H1 (cell line): ENCODE results near the gene NFKBIE. TPM values are rescaled to one million over a fixed set of nuclear protein-coding genes. Genes with fewer than 3 reads are reported as not detected.

Experiments used
- ASH2L ChIP-seq: fragments of 200-600, 300-600 bp; sonication (generic); IDR thresholded peaks from one replicate; pipeline ENCODE4 v1.7.1; 2017; ENCODE audit warnings: low read length
- ATF3 ChIP-seq: IDR thresholded peaks from 2 replicates; pipeline ENCODE4 v1.6.1; 2011; ENCODE audit warnings: low read depth, mild to moderate bottlenecking, low read length; ENCODE audit not compliant: insufficient read depth
- BCL11A ChIP-seq, 2 experiments: IDR thresholded peaks; one replicate each; pipeline ENCODE4 v1.6.1; 2011; ENCODE audit warnings: low read depth in 2 of 2, low read length in 2 of 2, mild to moderate bottlenecking in 2 of 2
- CEBPB ChIP-seq: IDR thresholded peaks from 2 replicates; pipeline ENCODE4 v1.6.1; 2012; ENCODE audit warnings: low read depth, low read length
- CHD2 ChIP-seq: IDR thresholded peaks from 2 replicates; pipeline ENCODE4 v1.6.1; 2012; ENCODE audit warnings: low read length, improper control_type of control experiment
- EP300 ChIP-seq, 2 experiments: IDR thresholded peaks; 1 replicate in 1 of 2; 2 replicates in 1 of 2; pipeline ENCODE4 v1.6.1; 2011 to 2012; ENCODE audit warnings: low read depth in 2 of 2, low read length in 2 of 2, mild to moderate bottlenecking in 2 of 2, borderline replicate concordance in 1 of 2, inconsistent platforms in 1 of 2, moderate library complexity in 1 of 2
- HDAC2 ChIP-seq, 2 experiments: fragments of 300-600 bp in 1 of 2; sonication (generic) in 1 of 2; IDR thresholded peaks; 2 replicates each; pipeline ENCODE4 v1.6.1; 2011 to 2012; ENCODE audit warnings: low read depth in 2 of 2, low read length in 2 of 2, mild to moderate bottlenecking in 2 of 2, moderate library complexity in 2 of 2, borderline replicate concordance in 1 of 2, inconsistent platforms in 1 of 2
- KDM5A ChIP-seq: fragments of 200-600 bp; IDR thresholded peaks from 2 replicates; pipeline ENCODE4 v1.7.1; 2012; ENCODE audit warnings: mild to moderate bottlenecking, low read length, inconsistent platforms, mixed read lengths
- NANOG ChIP-seq: IDR thresholded peaks from 2 replicates; pipeline ENCODE4 v1.6.1; 2011; ENCODE audit warnings: low read length, low read depth, mild to moderate bottlenecking, inconsistent platforms; ENCODE audit not compliant: insufficient read depth, poor library complexity, severe bottlenecking
- NRF1 ChIP-seq: IDR thresholded peaks from 2 replicates; pipeline ENCODE4 v1.6.1; 2011; ENCODE audit warnings: mild to moderate bottlenecking, low read depth, low read length, improper control_type of control experiment
- RNF2 ChIP-seq: fragments of 200-900, 300-1000 bp; sonication (generic); IDR thresholded peaks from 2 replicates; pipeline ENCODE4 v1.7.1; 2016; ENCODE audit warnings: borderline replicate concordance, low read depth, mild to moderate bottlenecking, antibody characterized with exemption, low read length; ENCODE audit not compliant: poor library complexity, severe bottlenecking; ENCODE audit errors: missing control alignments
- SAP30 ChIP-seq: fragments of 300-600 bp; sonication (generic); IDR thresholded peaks from 2 replicates; pipeline ENCODE4 v1.7.1; 2012; ENCODE audit warnings: low read length, moderate library complexity, mild to moderate bottlenecking, inconsistent platforms; ENCODE audit not compliant: insufficient read depth, insufficient replicate concordance
- SIN3A ChIP-seq, 2 experiments: IDR thresholded peaks in 1 of 2; conservative IDR thresholded peaks in 1 of 2; 2 replicates each; pipeline ENCODE4 v1.6.1; 2011 to 2012; ENCODE audit warnings: low read length in 2 of 2, improper control_type of control experiment in 1 of 2, low read depth in 1 of 2, mild to moderate bottlenecking in 1 of 2
- SIRT6 ChIP-seq: IDR thresholded peaks from one replicate; pipeline ENCODE4 v1.7.1; 2012; ENCODE audit warnings: low read length, inconsistent platforms
- SIX5 ChIP-seq: IDR thresholded peaks from 2 replicates; pipeline ENCODE4 v1.6.1; 2011; ENCODE audit warnings: mild to moderate bottlenecking, low read depth, low read length
- SP2 ChIP-seq: IDR thresholded peaks from 2 replicates; pipeline ENCODE4 v1.6.1; 2012; ENCODE audit warnings: mild to moderate bottlenecking, low read length, inconsistent platforms
- SUZ12 ChIP-seq: fragments of 200-600 bp; sonication (generic); IDR thresholded peaks from 2 replicates; pipeline ENCODE4 v1.6.1; 2012; ENCODE audit warnings: mild to moderate bottlenecking, inconsistent platforms, low read length, moderate library complexity, mixed read lengths
- ZNF274 ChIP-seq: IDR thresholded peaks from 2 replicates; pipeline ENCODE4 v1.7.0; 2012; ENCODE audit warnings: low read length, borderline replicate concordance; ENCODE audit errors: extremely low read depth
- polyA plus RNA-seq, 7 experiments: library from polyadenylated mRNA; depleted of rRNA in 3 of 7; stranded (reverse) in 5 of 7; unstranded in 2 of 7; fragments of >200 nt in 5 of 7; fragments of 200-250 nt in 2 of 7; gene quantifications; 1 replicate in 5 of 7; 2 replicates in 1 of 7; 4 replicates in 1 of 7; pipeline versions ENCODE4 v1.2.1 to v1.2.3, GENCODE V29; 2011 to 2013; ENCODE audit warnings: missing spikeins in 2 of 7, mixed read lengths in 2 of 7
- total RNA-seq: library from RNA; stranded (reverse); fragmentation: NEBNext Ultra II Directional; extraction: Animal tissue kit (Norgen Biotek cat#: 25700); gene quantifications from 2 replicates; pipeline ENCODE4 v1.2.1, GENCODE V29; 2021

The NFKBIE gene
- total and polyA plus RNA-seq, 2 of the 8 experiments (the other 6 are each of a cell fraction or from before 2014, with no cell fraction given): 13.5 to 19.2 TPM

GRCh38 chr6:44234101-44235025 is 31.0 kb downstream of the NFKBIE start (continued):
- no peak for TF ChIP-seq CEBPB
- no peak for TF ChIP-seq ZNF274
- TF ChIP-seq SIN3A (conservative IDR thresholded peaks at IDR 0.05 in 1 of 2, IDR thresholded peaks at IDR 0.05 in 1 of 2; ENCODE audit: low read depth in 1 of 2, low read length in 2 of 2): 0 out of 4 replicates have a peak, but pooled peaks of 1 of the 2 experiments have one; percentile 34
- TF ChIP-seq KDM5A: no peak
- TF ChIP-seq SAP30: no peak
- TF ChIP-seq SIX5: no peak
- TF ChIP-seq SIRT6: no peak
- TF ChIP-seq CHD2: no peak
- TF ChIP-seq SP2: no peak
- TF ChIP-seq EP300 (IDR thresholded peaks at IDR 0.05; ENCODE audit: borderline replicate concordance in 1 of 2, low read depth in 2 of 2, low read length in 2 of 2): no peak
- TF ChIP-seq HDAC2 (IDR thresholded peaks at IDR 0.05; ENCODE audit: borderline replicate concordance in 1 of 2, low read depth in 2 of 2, low read length in 2 of 2): no peak
- TF ChIP-seq ATF3: no peak
- TF ChIP-seq SUZ12: no peak
- TF ChIP-seq NANOG: no peak
- no peak for TF ChIP-seq RNF2
- no peak for TF ChIP-seq ASH2L
- TF ChIP-seq NRF1: no peak
- TF ChIP-seq BCL11A (IDR thresholded peaks at IDR 0.05; ENCODE audit: low read depth in 2 of 2, low read length in 2 of 2): no peak
